A549 (cell line): ENCODE results near the gene RAD51B. TPM values are rescaled to one million over a fixed set of nuclear protein-coding genes. Genes with fewer than 3 reads are reported as not detected.

Experiments used
- ATAC-seq, 2 experiments: fragments of 200-7000 bp in 1 of 2; fragments of >200 bp in 1 of 2; cut with Nextera tagmentation in 1 of 2; cut with Tn5 transposase in 1 of 2; 3 replicates each; pipeline versions ENCODE4 v1.8.0 to v1.9.1; 2018 to 2020; ENCODE audit warnings: mild to moderate bottlenecking in 1 of 2, moderate library complexity in 1 of 2
- CTCF ChIA-PET: fragments of 300-600 bp; sonication (Branson Sonifier 250); formaldehyde crosslinking; extraction: SDS; loops from one replicate; lab custom pipeline; 2021; ENCODE audit warnings: antibody characterized with exemption, inconsistent platforms; lab: Yijun Ruan, JAX
- POLR2A ChIA-PET: fragments of 350-600 bp; formaldehyde crosslinking; extraction: SDS; loops from one replicate; lab custom pipeline; 2021; ENCODE audit warnings: antibody characterized with exemption, inconsistent platforms; lab: Yijun Ruan, JAX
- DNase-seq, 2 experiments: peaks; one replicate each; pipeline versions ENCODE4 v3.0.0 to v3.0.0-alpha.2; 2011 to 2016; ENCODE audit warnings: low read depth in 1 of 2, low spot score in 1 of 2
- FAIRE-seq: peaks from 2 replicates; lab custom pipeline; 2011; peaks lifted over from hg19 to GRCh38; lab: Jason Lieb, UNC
- H3K27ac ChIP-seq, 2 experiments: fragments of >200 bp; sonication (Bioruptor Twin); formaldehyde crosslinking; 3 replicates each; pipeline ENCODE4 v1.5.1; 2016 to 2017
- H3K4me1 ChIP-seq: fragments of >200 bp; sonication (Bioruptor Twin); formaldehyde crosslinking; 3 replicates; pipeline ENCODE4 v1.6.1; 2016
- H3K4me2 ChIP-seq: fragments of >200 bp; sonication (Bioruptor Twin); formaldehyde crosslinking; 3 replicates; pipeline ENCODE4 v1.6.1; 2016
- H3K4me3 ChIP-seq: fragments of >200 bp; sonication (Bioruptor Twin); formaldehyde crosslinking; 3 replicates; pipeline ENCODE4 v1.5.1; 2016
- H3K9me3 ChIP-seq: fragments of >200 bp; sonication (Bioruptor Twin); formaldehyde crosslinking; 3 replicates; pipeline ENCODE4 v1.6.1; 2016
- ATOH8 ChIP-seq: fragments of 250-450 bp; sonication (Bioruptor Pico); IDR thresholded peaks from 2 replicates; pipeline ENCODE4 v1.5.0; 2020; ENCODE audit warnings: low read depth, mild to moderate bottlenecking, moderate library complexity
- CEBPB ChIP-seq, 2 experiments: fragments of >200 bp in 1 of 2; sonication (Bioruptor Twin) in 1 of 2; formaldehyde crosslinking in 1 of 2; IDR thresholded peaks; 2 replicates each; pipeline ENCODE4 v1.6.1; 2012 to 2016
- CHD2 ChIP-seq: fragments of 150-350 bp; IDR thresholded peaks from 2 replicates; pipeline ENCODE4 v1.6.1; 2014; ENCODE audit warnings: low read length; ENCODE audit not compliant: partially characterized antibody
- E2F6 ChIP-seq: IDR thresholded peaks from 2 replicates; pipeline ENCODE4 v1.6.1; 2012; ENCODE audit warnings: low read depth, borderline replicate concordance
- EHMT2 ChIP-seq: fragments of 200-600 bp; sonication (generic); IDR thresholded peaks from 2 replicates; pipeline ENCODE4 v1.6.1; 2016; ENCODE audit warnings: antibody characterized with exemption, low read depth, mild to moderate bottlenecking, moderate library complexity
- ELK1 ChIP-seq: fragments of 150-350 bp; IDR thresholded peaks from 2 replicates; pipeline ENCODE4 v1.6.1; 2014; ENCODE audit warnings: low read depth, mild to moderate bottlenecking, low read length
- ESRRA ChIP-seq: fragments of 150-350 bp; IDR thresholded peaks from 2 replicates; pipeline ENCODE4 v1.6.1; 2014; ENCODE audit warnings: mild to moderate bottlenecking, low read length, borderline replicate concordance
- FOSL2 ChIP-seq, 2 experiments: fragments of 450-650 bp in 1 of 2; fragments of >200 bp in 1 of 2; sonication (Bioruptor Twin) in 1 of 2; formaldehyde crosslinking; IDR thresholded peaks; 2 replicates each; pipeline versions ENCODE4 v1.5.0 to v1.6.1; 2016 to 2020; ENCODE audit warnings: mild to moderate bottlenecking in 1 of 2, moderate library complexity in 1 of 2
- HDAC2 ChIP-seq: fragments of 200-600 bp; sonication (generic); IDR thresholded peaks from 2 replicates; pipeline ENCODE4 v1.6.1; 2016
- HMGXB4 ChIP-seq: fragments of 250-450 bp; sonication (Bioruptor Pico); IDR thresholded peaks from 2 replicates; pipeline ENCODE4 v1.5.0; 2021; ENCODE audit warnings: mild to moderate bottlenecking, moderate library complexity, borderline replicate concordance
- HOXB5 ChIP-seq: fragments of 250-450 bp; sonication (Bioruptor Pico); IDR thresholded peaks from 2 replicates; pipeline ENCODE4 v1.5.0; 2020; ENCODE audit warnings: mild to moderate bottlenecking, moderate library complexity
- KDM5A ChIP-seq: fragments of 200-600 bp; sonication (generic); IDR thresholded peaks from 2 replicates; pipeline ENCODE4 v1.6.1; 2016; ENCODE audit warnings: antibody characterized with exemption, mild to moderate bottlenecking
- MAX ChIP-seq: IDR thresholded peaks from 2 replicates; pipeline ENCODE4 v1.6.1; 2012
- NPAS2 ChIP-seq: fragments of 250-450 bp; sonication (Bioruptor Pico); IDR thresholded peaks from 2 replicates; pipeline ENCODE4 v1.8.0; 2022; ENCODE audit warnings: mild to moderate bottlenecking, moderate library complexity, borderline replicate concordance
- PHF8 ChIP-seq: fragments of 200-600 bp; sonication (generic); IDR thresholded peaks from 2 replicates; pipeline ENCODE4 v1.6.1; 2016; ENCODE audit warnings: low read depth, mild to moderate bottlenecking, antibody characterized with exemption, moderate library complexity, borderline replicate concordance
- RFX5 ChIP-seq: fragments of 450-650 bp; IDR thresholded peaks from 2 replicates; pipeline ENCODE4 v1.7.1; 2014; ENCODE audit warnings: antibody characterized with exemption, mild to moderate bottlenecking, moderate library complexity
- RNF2 ChIP-seq: fragments of 200-600 bp; sonication (generic); IDR thresholded peaks from 2 replicates; pipeline ENCODE4 v1.6.1; 2016; ENCODE audit warnings: low read depth, mild to moderate bottlenecking, antibody characterized with exemption, moderate library complexity, borderline replicate concordance
- SREBF2 ChIP-seq: fragments of 450-650 bp; IDR thresholded peaks from 2 replicates; pipeline ENCODE4 v1.6.1; 2014; ENCODE audit warnings: mild to moderate bottlenecking, moderate library complexity
- TP53 ChIP-seq: fragments of 250-450 bp; sonication (Bioruptor Pico); IDR thresholded peaks from 2 replicates; pipeline ENCODE4 v1.5.0; 2021; ENCODE audit warnings: mild to moderate bottlenecking, moderate library complexity
- USF2 ChIP-seq: fragments of 450-650 bp; IDR thresholded peaks from 2 replicates; pipeline ENCODE4 v1.6.1; 2014; ENCODE audit warnings: antibody characterized with exemption
- ZC3H11A ChIP-seq: fragments of 450-650 bp; IDR thresholded peaks from 2 replicates; pipeline ENCODE4 v1.6.1; 2014; ENCODE audit warnings: antibody characterized with exemption, mild to moderate bottlenecking
- WGBS: methylation state at CpG from one replicate; pipeline ENCODE4 v1.1.6; 2017; ENCODE audit errors: missing lambda C conversion rate; 5-methylcytosine and 5-hydroxymethylcytosine counted together
- polyA plus RNA-seq, 4 experiments: library from polyadenylated mRNA; depleted of rRNA in 3 of 4; stranded (reverse); fragments of >200 nt; fragmentation: RNase III in 1 of 4; extraction: RNeasy Plus Mini Kit Qiagen cat#74134 plus additional on column Dnase treatment in 1 of 4; gene quantifications; 2 replicates in 3 of 4; 3 replicates in 1 of 4; pipeline ENCODE4 v1.2.3, GENCODE V29; 2011 to 2017

Gene RAD51B
- polyA plus RNA-seq, 2 of the 4 experiments (the other 2 are of a cell fraction) = 7.2 to 10.8 TPM

- TF ChIP-seq HMGXB4 (CRISPR knock-in tag) (no peak), FOSL2 (IDR thresholded peaks at IDR 0.05) (no peak), FOSL2 (CRISPR knock-in tag; IDR thresholded peaks at IDR 0.05) (no peak), ESRRA (no peak), MAX (no peak)
- Histone ChIP-seq H3K27ac (peak overlapping the region in 1 of 2 experiments; percentile 18; a peak in 1 of 6 replicates), H3K9me3 (no peaks in the 10 kb centered on the region), H3K4me1 (peaks cover 24% of the 10 kb centered on the region), H3K4me3 (no peak overlapping the region), H3K4me2 (no peak overlapping the region)
- FAIRE-seq (no peak), DNase-seq (no peak), ATAC-seq (no peak)
- ChIA-PET CTCF (no interaction called here), POLR2A (no interaction called here)
Observed at GRCh38 chr14:67978749-67979148, 159.2 kb downstream of the RAD51B start.

- Histone ChIP-seq H3K9me3 (no peaks in the 10 kb centered on the region), H3K4me1 (peaks cover 17% of the 10 kb centered on the region)
- CTCF ChIA-PET = interaction anchor here (0.6 to 1.0 kb wide), 3 partner anchors 23 to 351 kb away, joined by 3 read pairs; no protein-coding TSS in a partner anchor
- 64% methylated on average over 3 of the region's 3 CpGs for WGBS
- TF ChIP-seq USF2 = no peak
- no peak for TF ChIP-seq RNF2
- TF ChIP-seq CEBPB (IDR thresholded peaks at IDR 0.05) = no peak
- no peak for TF ChIP-seq ATOH8 (CRISPR knock-in tag)
- TF ChIP-seq TP53 = no peak
- TF ChIP-seq HMGXB4 (CRISPR knock-in tag) = no peak
- no peak for TF ChIP-seq SREBF2
- no peak for TF ChIP-seq PHF8
- no peak for TF ChIP-seq ELK1
- TF ChIP-seq EHMT2 = no peak
- no peak for TF ChIP-seq KDM5A
- TF ChIP-seq HOXB5 = no peak
- no peak for TF ChIP-seq HDAC2
- no peak for TF ChIP-seq E2F6
- TF ChIP-seq NPAS2 (CRISPR knock-in tag) = no peak
- TF ChIP-seq RFX5 = no peak
- TF ChIP-seq ZC3H11A = no peak
- no peak for TF ChIP-seq CHD2
- TF ChIP-seq, all 56 proteins: peak for 0
- Histone ChIP-seq H3K27ac (peak overlapping the region in 1 of 2 experiments; percentile 52; a peak in 1 of 6 replicates), H3K4me3 (no peak overlapping the region), H3K4me2 (peak overlapping the region; percentile 30; the same call in 2 of the 3 replicates)
- POLR2A ChIA-PET = no interaction called here
- no peak for ATAC-seq
- no peak for FAIRE-seq
- no peak for DNase-seq
Observed at GRCh38 chr14:67982711-67983608, 163.4 kb downstream of the RAD51B start.
